ENCODE data around the gene OTOG. TPM values are rescaled to one million over a fixed set of nuclear protein-coding genes. Genes with fewer than 3 reads are reported as not detected.

The OTOG gene
- total RNA-seq, 1 donor from 2014 or later, result not detected

DNA sequence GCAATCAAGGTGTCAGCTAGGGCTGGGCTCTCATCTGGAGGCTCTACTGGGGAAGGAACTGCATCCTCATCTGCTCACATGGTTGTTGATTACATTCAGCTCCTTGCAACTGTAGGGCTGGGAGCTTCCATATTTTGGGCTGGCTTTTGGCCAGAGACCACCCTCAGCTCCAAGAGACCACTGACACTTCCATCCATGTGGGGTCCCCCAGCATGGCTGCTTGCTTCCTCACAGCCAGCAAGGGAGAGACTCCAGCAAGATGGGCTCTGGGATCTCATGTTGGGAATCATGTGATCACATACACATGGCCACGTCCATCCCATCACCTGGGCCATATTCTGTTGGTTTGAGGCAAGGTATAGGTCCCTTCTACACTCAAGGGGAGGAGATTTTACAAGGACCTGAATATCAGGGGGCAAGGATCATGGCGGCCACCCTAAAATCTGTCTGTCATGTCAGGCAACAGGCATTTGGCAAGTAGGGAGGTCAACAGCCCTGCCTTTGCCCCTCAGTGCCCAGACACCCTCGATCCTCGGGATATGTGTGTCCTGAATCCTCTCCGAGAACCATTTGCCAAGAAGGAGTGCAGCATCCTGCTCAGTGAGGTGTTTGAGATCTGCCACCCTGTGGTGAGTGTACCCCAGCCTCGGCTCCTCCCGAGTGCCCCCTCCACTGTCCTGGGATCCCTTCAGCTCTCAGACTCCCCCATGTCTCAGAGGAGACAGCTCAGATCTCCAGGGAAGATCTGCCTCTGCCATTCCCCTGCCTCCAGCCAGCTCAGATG is 48.7 kb downstream of the OTOG start:
- no peaks in the 10 kb centered on the region for H3K36me3 ChIP-seq
- peak in 1 of 2 donors; percentile 35 for DNase-seq (ENCODE audit: low spot score in 2 of 2)
- H3K4me3 ChIP-seq, result no peak overlapping the region
- no peaks in the 10 kb centered on the region for H3K4me1 ChIP-seq
- TF ChIP-seq, protein P1, sequence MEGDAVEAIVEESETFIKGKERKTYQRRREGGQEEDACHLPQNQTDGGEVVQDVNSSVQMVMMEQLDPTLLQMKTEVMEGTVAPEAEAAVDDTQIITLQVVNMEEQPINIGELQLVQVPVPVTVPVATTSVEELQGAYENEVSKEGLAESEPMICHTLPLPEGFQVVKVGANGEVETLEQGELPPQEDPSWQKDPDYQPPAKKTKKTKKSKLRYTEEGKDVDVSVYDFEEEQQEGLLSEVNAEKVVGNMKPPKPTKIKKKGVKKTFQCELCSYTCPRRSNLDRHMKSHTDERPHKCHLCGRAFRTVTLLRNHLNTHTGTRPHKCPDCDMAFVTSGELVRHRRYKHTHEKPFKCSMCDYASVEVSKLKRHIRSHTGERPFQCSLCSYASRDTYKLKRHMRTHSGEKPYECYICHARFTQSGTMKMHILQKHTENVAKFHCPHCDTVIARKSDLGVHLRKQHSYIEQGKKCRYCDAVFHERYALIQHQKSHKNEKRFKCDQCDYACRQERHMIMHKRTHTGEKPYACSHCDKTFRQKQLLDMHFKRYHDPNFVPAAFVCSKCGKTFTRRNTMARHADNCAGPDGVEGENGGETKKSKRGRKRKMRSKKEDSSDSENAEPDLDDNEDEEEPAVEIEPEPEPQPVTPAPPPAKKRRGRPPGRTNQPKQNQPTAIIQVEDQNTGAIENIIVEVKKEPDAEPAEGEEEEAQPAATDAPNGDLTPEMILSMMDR (IDR thresholded peaks at IDR 0.05), result no peak
- H3K9me3 ChIP-seq, result no peaks in the 10 kb centered on the region
- intact Hi-C loops (cut with DNase I), result no loop called here
- H3K27me3 ChIP-seq, result no peaks in the 10 kb centered on the region
- H3K27ac ChIP-seq, result no peak overlapping the region

DNA sequence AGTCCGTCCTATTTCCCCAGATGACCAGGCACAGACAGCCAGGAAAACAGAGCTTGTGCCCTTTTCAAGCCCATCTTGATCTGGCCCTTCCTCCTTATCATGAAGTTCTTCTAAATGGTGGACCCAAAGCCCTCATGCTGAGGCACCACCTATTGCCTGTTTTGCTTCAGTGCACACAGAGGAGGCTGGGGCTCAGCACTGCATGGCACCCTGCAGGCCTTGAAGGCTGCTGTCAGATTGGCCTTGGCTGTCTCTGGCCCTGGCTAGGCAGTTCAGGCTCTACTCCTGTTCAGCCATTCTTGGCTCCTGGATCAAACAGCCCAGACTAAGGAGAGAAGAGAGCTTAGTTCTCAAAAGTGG is 49.2 kb downstream of the OTOG start:
- H3K4me1 ChIP-seq, result no peaks in the 10 kb centered on the region
- H3K36me3 ChIP-seq, result no peaks in the 10 kb centered on the region
- peak in 1 of 2 donors; percentile 27 for DNase-seq (ENCODE audit: low spot score in 2 of 2)
- H3K27ac ChIP-seq, result no peak overlapping the region
- H3K4me3 ChIP-seq, result no peak overlapping the region
- H3K9me3 ChIP-seq, result no peaks in the 10 kb centered on the region
- TF ChIP-seq, protein P1 (IDR thresholded peaks at IDR 0.05), result no peak
- no peaks in the 10 kb centered on the region for H3K27me3 ChIP-seq
- intact Hi-C loops (cut with DNase I), result no loop called here

DNA sequence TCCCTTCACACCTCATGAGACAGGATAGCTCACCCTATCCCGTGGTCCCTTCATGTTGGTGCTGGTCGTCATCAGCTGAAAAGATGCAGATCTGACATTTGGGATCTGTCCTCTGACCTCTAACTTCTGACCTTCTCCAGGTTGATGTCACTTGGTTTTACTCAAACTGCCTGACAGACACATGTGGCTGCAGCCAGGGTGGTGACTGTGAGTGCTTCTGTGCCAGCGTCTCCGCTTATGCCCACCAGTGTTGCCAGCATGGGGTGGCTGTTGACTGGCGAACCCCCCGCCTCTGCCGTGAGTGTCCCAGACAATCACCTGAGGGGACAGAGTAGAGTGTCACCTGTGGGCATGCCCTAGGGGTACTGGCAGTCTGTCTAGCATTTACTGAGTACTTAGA is 49.7 kb downstream of the OTOG start:
- intact Hi-C loops (cut with DNase I), result no loop called here
- TF ChIP-seq, protein P1 (IDR thresholded peaks at IDR 0.05), result no peak
- Histone ChIP-seq H3K9me3 (no peaks in the 10 kb centered on the region), H3K36me3 (no peaks in the 10 kb centered on the region), H3K27ac (no peak overlapping the region), H3K27me3 (no peaks in the 10 kb centered on the region), H3K4me3 (no peak overlapping the region), H3K4me1 (no peaks in the 10 kb centered on the region)
- DNase-seq (ENCODE audit: low spot score in 2 of 2), result peak in 1 of 2 donors; percentile 57

DNA sequence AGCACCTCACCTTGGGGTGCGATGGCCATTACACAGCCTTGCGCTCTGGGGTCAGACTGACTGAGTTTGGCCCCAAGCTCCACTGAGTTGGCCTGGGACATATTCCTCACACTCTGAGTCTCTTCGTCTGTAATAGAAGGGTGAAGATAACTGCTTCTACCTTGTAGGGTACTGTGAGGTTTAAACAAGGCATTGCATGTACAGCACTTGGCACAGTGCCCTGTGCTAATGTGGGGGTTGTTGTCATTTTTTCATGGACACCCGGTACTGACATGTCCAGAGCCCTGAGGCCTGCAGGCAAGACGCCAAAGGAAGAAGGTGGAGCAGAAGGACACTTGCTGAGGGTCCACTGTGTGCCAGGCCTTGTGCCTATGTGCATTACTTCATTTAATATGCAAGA is 50.7 kb downstream of the OTOG start:
- Histone ChIP-seq H3K36me3 (no peaks in the 10 kb centered on the region), H3K4me3 (no peak overlapping the region), H3K9me3 (no peaks in the 10 kb centered on the region), H3K4me1 (no peaks in the 10 kb centered on the region), H3K27ac (no peak overlapping the region), H3K27me3 (no peaks in the 10 kb centered on the region)
- TF ChIP-seq, protein P1 (IDR thresholded peaks at IDR 0.05), result no peak
- peak in 1 of 2 donors; percentile 57 for DNase-seq (ENCODE audit: low spot score in 2 of 2)
- intact Hi-C loops (cut with DNase I), result loop anchor here (2.0 kb wide), 1 partner anchor 381 kb away; no protein-coding TSS in a partner anchor

DNA sequence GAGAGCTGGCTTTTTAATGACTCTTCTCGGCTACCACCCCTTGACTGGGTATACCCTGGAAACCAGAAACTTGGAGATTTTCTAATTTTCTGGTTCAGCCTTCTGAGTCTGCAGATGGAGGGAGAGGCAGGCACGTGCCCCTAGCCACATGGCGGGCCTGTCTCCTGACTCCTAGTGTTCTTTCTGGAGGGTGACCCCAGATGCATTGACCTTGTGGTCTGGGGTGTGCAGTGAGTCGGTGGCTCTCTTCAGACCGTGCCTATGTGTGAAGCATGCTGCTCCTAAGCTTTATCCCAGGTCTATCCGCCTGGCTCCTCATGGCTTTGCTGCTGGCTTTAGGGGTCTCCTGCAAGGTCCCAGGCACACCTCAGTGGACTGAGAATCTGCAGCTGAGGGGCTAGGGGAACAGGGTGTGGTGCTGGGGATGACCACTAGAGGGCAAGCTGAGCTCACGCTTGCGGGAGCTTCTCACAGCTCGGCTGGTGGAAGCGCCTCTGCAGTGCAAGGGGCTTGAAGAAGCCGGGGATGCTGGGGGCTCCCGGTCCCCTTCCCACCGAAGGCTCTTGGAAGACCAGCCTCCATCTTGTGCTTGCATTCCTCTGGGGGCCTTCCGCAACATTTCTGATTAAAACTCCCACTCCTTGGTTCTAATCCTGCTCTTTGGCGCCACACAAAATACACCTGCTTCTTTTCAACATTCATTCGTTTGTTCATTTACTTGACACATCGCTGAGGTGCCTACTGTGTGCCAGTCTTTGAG is 51.8 kb downstream of the OTOG start:
- no peaks in the 10 kb centered on the region for H3K4me1 ChIP-seq
- peak in 1 of 2 donors; percentile 75 for DNase-seq (ENCODE audit: low spot score in 2 of 2)
- H3K27me3 ChIP-seq, result no peaks in the 10 kb centered on the region
- intact Hi-C loops (cut with DNase I), result loop anchor here (2.0 kb wide), 1 partner anchor 380 kb away; no protein-coding TSS in a partner anchor
- H3K36me3 ChIP-seq, result no peaks in the 10 kb centered on the region
- no peaks in the 10 kb centered on the region for H3K9me3 ChIP-seq
- no peak overlapping the region for H3K4me3 ChIP-seq
- H3K27ac ChIP-seq, result no peak overlapping the region
- TF ChIP-seq, protein P1 (IDR thresholded peaks at IDR 0.05), result peak; percentile 66 to 86 (median 81)

Data from ascending aorta (tissue), 2 donors.